ENCODE data around the gene RASAL2.

DNA sequence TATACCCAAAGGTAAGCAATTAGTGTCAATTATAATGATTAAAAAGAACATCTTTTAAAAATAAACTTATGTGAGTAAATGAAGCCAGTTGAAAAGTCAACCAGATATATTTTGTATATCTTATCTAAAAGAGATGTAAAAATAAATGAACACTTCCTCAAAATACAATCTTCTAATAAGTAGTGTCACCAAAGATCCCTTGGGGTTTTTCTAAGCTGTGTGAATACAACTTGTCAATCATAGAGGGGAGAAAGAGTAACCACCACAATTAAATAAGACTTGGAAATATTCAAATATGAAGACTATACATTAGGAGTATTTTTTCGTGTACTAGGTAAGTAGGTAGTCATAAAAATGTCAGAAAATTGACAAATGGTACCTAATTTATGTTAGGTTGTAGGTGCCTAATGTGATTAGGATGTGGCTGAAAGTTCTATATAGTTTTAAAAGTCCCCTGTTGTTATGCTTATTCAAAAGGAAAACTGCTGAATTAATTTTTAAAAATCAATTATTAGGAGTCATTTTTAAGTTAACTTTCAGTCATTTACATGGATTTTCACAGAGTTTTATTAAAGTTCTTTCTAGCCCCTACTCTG, 72.6 kb downstream of the RASAL2 start:
- TF ChIP-seq, protein P1, sequence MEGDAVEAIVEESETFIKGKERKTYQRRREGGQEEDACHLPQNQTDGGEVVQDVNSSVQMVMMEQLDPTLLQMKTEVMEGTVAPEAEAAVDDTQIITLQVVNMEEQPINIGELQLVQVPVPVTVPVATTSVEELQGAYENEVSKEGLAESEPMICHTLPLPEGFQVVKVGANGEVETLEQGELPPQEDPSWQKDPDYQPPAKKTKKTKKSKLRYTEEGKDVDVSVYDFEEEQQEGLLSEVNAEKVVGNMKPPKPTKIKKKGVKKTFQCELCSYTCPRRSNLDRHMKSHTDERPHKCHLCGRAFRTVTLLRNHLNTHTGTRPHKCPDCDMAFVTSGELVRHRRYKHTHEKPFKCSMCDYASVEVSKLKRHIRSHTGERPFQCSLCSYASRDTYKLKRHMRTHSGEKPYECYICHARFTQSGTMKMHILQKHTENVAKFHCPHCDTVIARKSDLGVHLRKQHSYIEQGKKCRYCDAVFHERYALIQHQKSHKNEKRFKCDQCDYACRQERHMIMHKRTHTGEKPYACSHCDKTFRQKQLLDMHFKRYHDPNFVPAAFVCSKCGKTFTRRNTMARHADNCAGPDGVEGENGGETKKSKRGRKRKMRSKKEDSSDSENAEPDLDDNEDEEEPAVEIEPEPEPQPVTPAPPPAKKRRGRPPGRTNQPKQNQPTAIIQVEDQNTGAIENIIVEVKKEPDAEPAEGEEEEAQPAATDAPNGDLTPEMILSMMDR (conservative IDR thresholded peaks at IDR 0.05 in 1 of 2, IDR thresholded peaks at IDR 0.05 in 1 of 2; ENCODE audit: extremely low read depth in 1 of 2, insufficient read depth in 1 of 2, low read depth in 1 of 2, low read length in 2 of 2): no peak
- no peak for TF ChIP-seq EZH2 (IDR thresholded peaks at IDR 0.05; ENCODE audit: borderline replicate concordance, low read length)

Data from mammary epithelial cell (primary cell).